Esophagus squamous epithelium (tissue), 5 donors: Measurements from ENCODE around the gene PRODH2. TPM values are rescaled to one million over a fixed set of nuclear protein-coding genes. Genes with fewer than 3 reads are reported as not detected.

Experiments used
- DNase-seq: peaks from one replicate; lab custom pipeline; 2025; lab: John Stamatoyannopoulos, UW
- H3K27ac ChIP-seq, 4 donors: fragments of 200-600 bp; sonication (generic); one replicate each; pipeline ENCODE4 v1.5.1; 2016 to 2019; ENCODE audit warnings: mild to moderate bottlenecking in 1 of 4
- H3K27me3 ChIP-seq, 4 donors: fragments of 200-600 bp; sonication (generic); 1 replicate in 3 of 4; 2 replicates in 1 of 4; pipeline versions ENCODE4 v1.5.1 to v1.6.0; 2017 to 2021; ENCODE audit warnings: antibody characterized with exemption in 1 of 4
- H3K36me3 ChIP-seq, 3 donors: fragments of 200-600 bp; sonication (generic); one replicate each; pipeline ENCODE4 v1.5.1; 2016 to 2019
- H3K4me1 ChIP-seq, 3 donors: fragments of 200-600 bp; sonication (generic); one replicate each; pipeline ENCODE4 v1.5.1; 2017 to 2019
- H3K4me3 ChIP-seq, 4 donors: fragments of 200-600 bp; sonication (generic); 1 replicate in 3 of 4; 2 replicates in 1 of 4; pipeline ENCODE4 v1.5.1; 2016 to 2019; ENCODE audit warnings: mild to moderate bottlenecking in 2 of 4, moderate library complexity in 1 of 4
- H3K9me3 ChIP-seq, 3 donors: fragments of 200-600 bp; sonication (generic); one replicate each; pipeline ENCODE4 v1.5.1; 2016 to 2019
- CTCF ChIP-seq, 6 experiments: fragments of 450-650 bp in 4 of 6; fragments of 200-600 bp in 2 of 6; sonication (generic) in 2 of 6; IDR thresholded peaks; one replicate each; pipeline ENCODE4 v1.5.1; 2016 to 2019; ENCODE audit warnings: antibody characterized with exemption in 6 of 6, mild to moderate bottlenecking in 4 of 6, moderate library complexity in 4 of 6
- POLR2A ChIP-seq, 4 donors: fragments of 450-650 bp; IDR thresholded peaks; one replicate each; pipeline ENCODE4 v1.6.1; 2017; ENCODE audit warnings: antibody characterized with exemption in 4 of 4, mild to moderate bottlenecking in 4 of 4, moderate library complexity in 3 of 4
- WGBS, 2 donors: methylation state at CpG; one replicate each; pipeline ENCODE4 v1.1.5; 2018; 5-methylcytosine and 5-hydroxymethylcytosine counted together
- intact Hi-C: fragments of 100-400 bp; cut with DNase I; formaldehyde crosslinking; loops from one replicate; pipeline ENCODE4 v1.15.0; 2022
- total RNA-seq, 4 donors: library from RNA; depleted of rRNA; stranded (reverse); fragments of >200 nt; gene quantifications; one replicate each; pipeline ENCODE4 v1.1.0, GENCODE V29; 2016
- donor health status: DM: yes; HTN: yes; CAD: no.

PRODH2 gene
- total RNA-seq, 4 donors from 2014 or later = not detected

GRCh38 chr19:35792888-35793287 lies 19.8 kb downstream of the PRODH2 start:
- intact Hi-C loops = no loop called here
- no peak overlapping the region for H3K27ac ChIP-seq
- H3K27me3 ChIP-seq = peaks cover 0 to 43% (median 5%) of the 10 kb centered on the region in 4 donors
- no peaks in the 10 kb centered on the region for H3K4me1 ChIP-seq
- H3K36me3 ChIP-seq = no peaks in the 10 kb centered on the region
- DNase-seq = no peak
- no peaks in the 10 kb centered on the region for H3K9me3 ChIP-seq
- 11 to 71% methylated on average over 1 to 5 of the region's 8 CpGs for WGBS, 2 donors
- TF ChIP-seq POLR2A (IDR thresholded peaks at IDR 0.05) = no peak
- TF ChIP-seq CTCF (IDR thresholded peaks at IDR 0.05) = no peak
- H3K4me3 ChIP-seq = no peak overlapping the region

GRCh38 chr19:35792312-35792711 lies 20.3 kb downstream of the PRODH2 start:
- whole genome bisulfite sequencing, 2 donors = 90 to 95% methylated on average over 4 to 11 of the region's 15 CpGs
- H3K27ac ChIP-seq = no peak overlapping the region
- H3K9me3 ChIP-seq = no peaks in the 10 kb centered on the region
- H3K27me3 ChIP-seq = peaks cover 0 to 37% (median 3%) of the 10 kb centered on the region in 4 donors
- H3K4me3 ChIP-seq = no peak overlapping the region
- TF ChIP-seq CTCF (IDR thresholded peaks at IDR 0.05) (no peak), POLR2A (IDR thresholded peaks at IDR 0.05) (no peak)
- peaks cover 0 to 3% (median 0%) of the 10 kb centered on the region in 3 donors for H3K36me3 ChIP-seq
- no peaks in the 10 kb centered on the region for H3K4me1 ChIP-seq
- no peak for DNase-seq
- intact Hi-C loops = no loop called here

- H3K9me3 ChIP-seq = no peaks in the 10 kb centered on the region
Measured at GRCh38 chr19:35791814-35792279, 20.8 kb downstream of the PRODH2 start.

GRCh38 chr19:35790981-35791813 lies 21.4 kb downstream of the PRODH2 start:
- 0% methylated on average over 1 of the region's 20 CpGs; no CpG with 5 or more reads in 1 of the 2 donors for WGBS, 2 donors

More at GRCh38 chr19:35791814-35792279, 20.8 kb downstream of the PRODH2 start:
- Histone ChIP-seq H3K27me3 (peaks cover 0 to 32% (median 1%) of the 10 kb centered on the region in 4 donors), H3K27ac (no peak overlapping the region), H3K4me3 (no peak overlapping the region), H3K4me1 (no peaks in the 10 kb centered on the region), H3K36me3 (peaks cover 0 to 8% (median 0%) of the 10 kb centered on the region in 3 donors)
- DNase-seq = no peak
- no CpG with 5 or more reads among the region's 9 CpGs for WGBS, 2 donors
- intact Hi-C loops = no loop called here
- TF ChIP-seq CTCF (IDR thresholded peaks at IDR 0.05) (no peak), POLR2A (IDR thresholded peaks at IDR 0.05) (no peak)

More at GRCh38 chr19:35790981-35791813, 21.4 kb downstream of the PRODH2 start:
- H3K4me1 ChIP-seq = no peaks in the 10 kb centered on the region
- H3K36me3 ChIP-seq = peaks cover 0 to 9% (median 0%) of the 10 kb centered on the region in 3 donors
- intact Hi-C loops = no loop called here
- DNase-seq = no peak
- H3K4me3 ChIP-seq = no peak overlapping the region
- no peaks in the 10 kb centered on the region for H3K9me3 ChIP-seq
- H3K27me3 ChIP-seq = peaks cover 0 to 26% (median 0%) of the 10 kb centered on the region in 4 donors
- no peak for TF ChIP-seq CTCF (IDR thresholded peaks at IDR 0.05)
- no peak for TF ChIP-seq POLR2A (IDR thresholded peaks at IDR 0.05)
- H3K27ac ChIP-seq = no peak overlapping the region
